Measurements from ENCODE around the gene DUSP1. TPM values are rescaled to one million over a fixed set of nuclear protein-coding genes. Genes with fewer than 3 reads are reported as not detected.

Gene DUSP1
- total and polyA plus RNA-seq, 9 of the 15 experiments (the other 6 are each of a cell fraction or from before 2014, with no cell fraction given): 2.1 to 14.2 (median 8.5) TPM

DNA sequence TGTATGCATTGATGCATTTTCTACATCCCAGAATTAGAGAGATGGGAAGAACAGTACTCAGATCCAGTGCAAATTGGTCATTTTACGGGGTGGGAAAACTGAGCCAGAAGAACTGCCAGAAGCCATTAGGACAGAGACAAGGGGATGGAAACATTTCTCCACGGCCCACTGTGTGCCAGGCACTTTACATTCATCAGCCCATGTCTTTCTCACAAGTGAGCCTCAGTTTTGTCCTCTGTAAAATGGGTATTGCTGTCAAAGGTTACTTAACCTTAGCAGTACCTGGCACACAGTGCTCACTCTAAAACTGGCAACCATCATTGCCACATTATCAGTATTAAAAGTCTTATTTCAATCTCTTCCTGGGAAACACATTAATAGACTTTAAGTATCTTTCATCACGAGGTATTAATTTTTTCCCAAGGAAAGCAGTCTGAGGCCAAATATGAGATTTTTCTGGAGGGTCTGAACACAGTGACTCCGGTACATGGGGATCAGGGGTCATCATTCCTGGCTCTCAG, 5.2 kb downstream of the DUSP1 start:
- H3K4me1 ChIP-seq (replicated peaks in 1 of 2; ENCODE audit: control insufficient read depth in 2 of 2, insufficient read depth in 2 of 2, low read length in 2 of 2): peaks cover 25 to 33% of the 10 kb centered on the region in 2 experiments; a peak in 4 of 5 replicates
- 48% methylated on average over 4 of the region's 4 CpGs for WGBS (ENCODE audit: insufficient coverage, low coverage, missing lambda C conversion rate)
- intact Hi-C loops (cut with micrococcal nuclease): no loop called here
- ChIA-PET CTCF (ENCODE audit: low intra/inter-chr PET ratio) (interaction anchor here (0.6 to 0.7 kb wide), 2 partner anchors 37 to 137 kb away, joined by 3 to 5 read pairs; no protein-coding TSS in a partner anchor), POLR2A (interaction anchor here (0.6 to 1.4 kb wide), 6 partner anchors 13 to 182 kb away, joined by 3 to 6 read pairs (median 3); no protein-coding TSS in a partner anchor)
- no TSS peak for BruUV-seq (replicated peaks)
- peak overlapping the region; percentile 7; the same call in 1 of the 3 replicates for H3K27ac ChIP-seq (ENCODE audit: extremely low read depth, low read depth, low read length)
- peaks cover 30% of the 10 kb centered on the region for H3K36me3 ChIP-seq (ENCODE audit: control insufficient read depth, insufficient read depth, low read length)
- peaks cover 24% of the 10 kb centered on the region for H3K79me2 ChIP-seq (ENCODE audit: control insufficient read depth, insufficient read depth, low read length)
- H3K4me2 ChIP-seq (ENCODE audit: insufficient read depth, low read length): peak overlapping the region; percentile 78
- FAIRE-seq: no peak
- peaks cover 29% of the 10 kb centered on the region for H4K20me1 ChIP-seq (replicated peaks; ENCODE audit: control insufficient read depth, insufficient read depth, low read length)
- no peak overlapping the region for H2AFZ ChIP-seq (ENCODE audit: low read depth, low read length)
- in situ Hi-C loops (cut with MboI): no loop called here
- H3K4me3 ChIP-seq: 0 out of 2 replicates have a peak overlapping the region, but pooled peaks have one; percentile 32
- peaks cover 9% of the 10 kb centered on the region for H3K9me1 ChIP-seq (ENCODE audit: control insufficient read depth, insufficient read depth, low read length)
- H3K9ac ChIP-seq (ENCODE audit: insufficient read depth in 1 of 2, low read depth in 2 of 2, low read length in 2 of 2): 0 out of 4 replicates have a peak overlapping the region, but pooled peaks of 1 of the 2 experiments have one; percentile 7
- H3K9me3 ChIP-seq (replicated peaks; ENCODE audit: control insufficient read depth, insufficient read depth, low read depth, low read length): no peaks in the 10 kb centered on the region
- H3K27me3 ChIP-seq (ENCODE audit: control insufficient read depth in 2 of 2, insufficient read depth in 2 of 2, low read length in 2 of 2): no peaks in the 10 kb centered on the region
- ATAC-seq: no peak
- no peak for DNase-seq (ENCODE audit: extremely low read depth in 1 of 4, low spot score in 3 of 4)
- TF ChIP-seq, protein P1, sequence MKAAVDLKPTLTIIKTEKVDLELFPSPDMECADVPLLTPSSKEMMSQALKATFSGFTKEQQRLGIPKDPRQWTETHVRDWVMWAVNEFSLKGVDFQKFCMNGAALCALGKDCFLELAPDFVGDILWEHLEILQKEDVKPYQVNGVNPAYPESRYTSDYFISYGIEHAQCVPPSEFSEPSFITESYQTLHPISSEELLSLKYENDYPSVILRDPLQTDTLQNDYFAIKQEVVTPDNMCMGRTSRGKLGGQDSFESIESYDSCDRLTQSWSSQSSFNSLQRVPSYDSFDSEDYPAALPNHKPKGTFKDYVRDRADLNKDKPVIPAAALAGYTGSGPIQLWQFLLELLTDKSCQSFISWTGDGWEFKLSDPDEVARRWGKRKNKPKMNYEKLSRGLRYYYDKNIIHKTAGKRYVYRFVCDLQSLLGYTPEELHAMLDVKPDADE (conservative IDR thresholded peaks at IDR 0.05; ENCODE audit: control insufficient read depth, low read depth, low read length): no peak
- TF ChIP-seq MCM2 (IDR thresholded peaks at IDR 0.05; ENCODE audit: low read depth): no peak
- no peak for TF ChIP-seq ZNF408 (CRISPR knock-in tag; IDR thresholded peaks at IDR 0.05; ENCODE audit: low read depth)
- no peak for TF ChIP-seq ELF4 (CRISPR knock-in tag; IDR thresholded peaks at IDR 0.05)
- TF ChIP-seq ETV1 (tag; conservative IDR thresholded peaks at IDR 0.05; ENCODE audit: low read depth): no peak
- TF ChIP-seq ZBTB17 (CRISPR knock-in tag; IDR thresholded peaks at IDR 0.05): no peak
- TF ChIP-seq TRIM28 (IDR thresholded peaks at IDR 0.05): no peak
- no peak for TF ChIP-seq RBM17 (IDR thresholded peaks at IDR 0.05; ENCODE audit: borderline replicate concordance, low read depth, low read length)
- no peak for TF ChIP-seq SMARCB1 (IDR thresholded peaks at IDR 0.05; ENCODE audit: insufficient read length, low read depth)
- no peak for TF ChIP-seq POLR3G (IDR thresholded peaks at IDR 0.05; ENCODE audit: extremely low read depth, insufficient read length, insufficient replicate concordance)
- peak; percentile 11; the same call in 1 of the 2 replicates for TF ChIP-seq SP1 (CRISPR knock-in tag; IDR thresholded peaks at IDR 0.05)
- no peak for TF ChIP-seq SMARCE1 (IDR thresholded peaks at IDR 0.05)
- TF ChIP-seq SMARCA5 (IDR thresholded peaks at IDR 0.05): peak; percentile 97
- no peak for TF ChIP-seq CREB3L1 (IDR thresholded peaks at IDR 0.05; ENCODE audit: borderline replicate concordance, low read depth)
- TF ChIP-seq THRAP3 (IDR thresholded peaks at IDR 0.05; ENCODE audit: borderline replicate concordance): peak; percentile 73; the same call in 1 of the 2 replicates
- no peak for TF ChIP-seq ETS2 (tag; IDR thresholded peaks at IDR 0.05; ENCODE audit: borderline replicate concordance, poor library complexity, severe bottlenecking)
- no peak for TF ChIP-seq SIX5 (IDR thresholded peaks at IDR 0.05; ENCODE audit: borderline replicate concordance in 1 of 2, insufficient read depth in 1 of 2, low read depth in 1 of 2, low read length in 2 of 2)
- TF ChIP-seq, protein P2, sequence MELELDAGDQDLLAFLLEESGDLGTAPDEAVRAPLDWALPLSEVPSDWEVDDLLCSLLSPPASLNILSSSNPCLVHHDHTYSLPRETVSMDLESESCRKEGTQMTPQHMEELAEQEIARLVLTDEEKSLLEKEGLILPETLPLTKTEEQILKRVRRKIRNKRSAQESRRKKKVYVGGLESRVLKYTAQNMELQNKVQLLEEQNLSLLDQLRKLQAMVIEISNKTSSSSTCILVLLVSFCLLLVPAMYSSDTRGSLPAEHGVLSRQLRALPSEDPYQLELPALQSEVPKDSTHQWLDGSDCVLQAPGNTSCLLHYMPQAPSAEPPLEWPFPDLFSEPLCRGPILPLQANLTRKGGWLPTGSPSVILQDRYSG (tag; conservative IDR thresholded peaks at IDR 0.05; ENCODE audit: low read depth): no peak
- TF ChIP-seq CXXC5 (CRISPR knock-in tag; IDR thresholded peaks at IDR 0.05): no peak
- no peak for TF ChIP-seq MCM3 (IDR thresholded peaks at IDR 0.05)
- TF ChIP-seq ZNF316 (IDR thresholded peaks at IDR 0.05): no peak
